Stimulated activated CD4-positive, alpha-beta T cell treated with anti-CD3 and anti-CD28 coated beads, Interleukin-4, amount 100 ng/mL, for 24 hours (primary cell): ENCODE data around the gene DCAF8.

Experiments used
- DNase-seq: peaks from one replicate; pipeline ENCODE4 v3.0.0-alpha.2; 2020

The DCAF8 gene

DNA sequence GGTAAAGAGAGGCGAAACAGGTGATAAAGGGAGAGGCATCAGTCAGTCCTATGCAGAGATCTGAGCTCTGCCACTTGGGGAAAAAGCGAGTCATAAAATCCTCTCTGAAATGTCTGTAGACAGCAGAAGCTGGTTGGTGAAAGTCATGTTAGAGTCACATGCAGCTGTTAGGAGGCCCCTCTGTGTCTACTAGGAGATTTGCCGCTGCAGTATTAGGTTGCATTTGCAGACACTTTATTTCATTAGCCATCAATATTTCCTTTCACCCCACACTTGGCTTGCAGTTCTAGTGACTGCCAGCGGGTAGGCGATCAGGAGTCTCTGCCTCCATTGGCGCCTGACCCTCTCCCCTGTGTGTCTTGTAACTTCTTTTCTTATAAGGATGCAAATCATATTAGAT lies 94.8 kb downstream of the DCAF8 start:
- DNase-seq = no peak

DNA sequence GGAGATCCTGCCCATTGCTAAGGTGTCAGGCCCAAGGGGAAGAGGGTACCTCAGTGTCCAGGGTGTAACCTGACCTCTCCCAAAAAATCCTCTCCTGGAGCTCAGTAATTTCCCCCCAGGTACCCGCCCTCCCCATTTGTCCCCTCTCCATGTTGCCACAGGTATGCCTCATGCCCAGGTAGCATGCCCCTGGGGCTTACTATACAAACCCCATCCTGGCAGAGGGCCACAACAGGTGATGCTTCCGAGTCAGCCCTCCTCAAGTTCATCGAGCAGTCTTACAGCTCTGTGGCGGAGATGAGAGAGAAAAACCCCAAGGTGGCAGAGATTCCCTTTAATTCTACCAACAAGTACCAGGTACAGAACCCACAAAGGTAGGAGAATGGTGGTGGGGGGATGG lies 95.3 kb downstream of the DCAF8 start:
- no peak for DNase-seq

DNA sequence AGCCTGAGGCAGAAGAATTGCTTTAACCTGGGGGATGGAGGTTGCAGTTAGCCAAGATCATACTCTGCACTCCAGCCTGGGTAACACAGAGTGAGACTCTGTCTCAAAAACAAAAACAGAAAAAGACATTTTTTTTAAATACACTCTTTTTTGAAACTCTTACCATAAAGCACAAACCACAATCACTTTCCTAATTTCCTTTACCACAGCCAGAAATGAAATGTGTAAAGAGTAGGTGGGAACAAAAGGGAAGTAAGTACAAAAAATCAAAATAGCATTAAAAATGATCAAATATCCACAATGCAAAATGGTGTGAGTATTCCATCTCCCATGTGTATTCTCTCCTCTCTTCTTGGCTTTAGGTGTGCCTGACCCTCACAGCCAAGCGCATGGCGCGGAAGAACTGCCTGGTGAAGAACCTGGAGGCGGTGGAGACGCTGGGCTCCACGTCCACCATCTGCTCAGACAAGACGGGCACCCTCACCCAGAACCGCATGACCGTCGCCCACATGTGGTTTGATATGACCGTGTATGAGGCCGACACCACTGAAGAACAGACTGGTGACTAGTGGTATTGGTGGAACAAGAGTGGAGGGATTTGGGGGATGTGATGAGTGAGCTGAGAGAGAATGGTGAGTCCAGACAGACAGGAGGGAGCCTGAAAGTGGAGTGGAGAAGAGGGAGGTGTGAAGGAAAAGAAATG lies 96.0 kb downstream of the DCAF8 start:
- no peak for DNase-seq
